Stimulated activated CD8-positive, alpha-beta memory T cell treated with anti-CD3 and anti-CD28 coated beads, Interleukin-2, amount 100 ng/mL, for 1 hour (primary cell): ENCODE data around the gene FH.

Source experiments
- DNase-seq, 2 donors: peaks; one replicate each; pipeline ENCODE4 v3.0.0-alpha.2; 2020; ENCODE audit warnings: low read depth in 2 of 2

Gene FH

DNA sequence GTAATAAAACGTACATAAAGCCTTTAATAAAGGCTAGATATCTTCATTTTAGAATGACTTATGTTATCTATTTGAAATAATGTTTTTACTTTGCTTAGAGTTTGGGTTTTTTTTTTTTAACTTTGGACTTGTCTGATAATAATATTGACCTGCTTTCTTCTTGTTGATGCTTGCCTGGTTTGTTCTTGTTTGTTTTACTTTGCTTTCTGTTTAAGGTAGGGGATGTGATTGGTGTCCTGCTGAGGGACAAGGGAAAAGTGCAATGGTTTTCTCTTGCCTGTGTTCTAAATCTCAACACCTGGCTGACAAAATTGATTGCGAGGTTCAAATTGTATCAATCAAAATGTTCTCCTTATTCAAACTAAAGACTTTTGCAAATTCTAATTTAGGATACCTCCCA, 2.2 kb upstream of the FH start:
- no peak for DNase-seq

DNA sequence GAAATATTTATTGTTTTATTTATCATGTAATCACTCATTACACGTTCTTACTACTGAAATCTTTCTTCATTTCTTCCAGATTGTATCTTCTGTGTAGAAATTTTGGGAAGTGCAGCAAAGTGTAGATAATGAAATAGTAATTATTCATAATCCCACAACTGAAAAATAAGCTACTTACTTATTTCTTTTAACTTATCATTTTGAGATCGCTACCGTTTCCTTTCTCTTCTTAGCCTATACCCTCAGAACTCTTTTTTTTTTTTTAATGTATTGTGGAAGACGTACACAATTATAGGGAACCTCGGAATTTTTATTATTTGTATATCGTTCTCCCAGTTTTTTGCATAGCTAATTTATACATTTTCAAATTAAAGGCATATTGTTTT, 518 bp upstream of the FH start:
- no peak for DNase-seq

DNA sequence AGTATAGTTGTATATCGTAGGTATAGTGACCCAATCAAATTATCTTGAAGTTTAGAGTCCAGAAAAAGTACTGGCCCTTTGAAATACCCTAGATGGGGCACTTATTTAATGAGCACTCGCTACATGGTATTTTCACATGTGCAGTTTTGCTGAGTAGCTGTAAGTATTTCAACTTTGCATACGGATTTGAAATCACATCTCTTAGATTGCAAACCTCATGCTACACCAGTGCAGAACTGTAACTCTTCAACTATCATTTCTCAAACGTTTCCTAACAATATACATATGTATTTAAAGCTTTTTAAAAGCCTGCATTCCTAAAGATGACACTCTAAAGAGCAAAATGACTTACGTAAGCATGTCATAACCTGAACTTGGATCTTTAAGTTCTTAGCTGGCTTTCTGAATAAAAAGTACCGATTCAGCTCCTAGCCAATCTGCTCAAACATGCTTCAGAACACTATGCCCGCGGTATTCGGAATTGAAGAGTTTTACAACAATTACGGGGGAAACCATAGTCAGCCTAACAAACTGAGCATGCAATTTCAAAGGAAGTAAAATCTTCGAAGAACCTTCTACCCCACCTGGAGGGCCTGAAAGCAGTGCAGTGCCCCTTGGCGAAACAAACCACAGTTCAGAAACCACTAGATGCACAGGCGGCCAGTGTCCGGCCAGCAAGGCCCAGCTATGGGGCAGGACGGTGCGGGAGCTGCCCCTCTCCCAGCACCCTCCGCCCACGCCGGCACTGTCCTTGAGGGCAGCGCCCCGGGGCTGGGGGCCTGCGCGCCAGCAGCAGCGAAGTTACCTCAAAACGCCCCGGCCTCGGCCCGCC, 863 bp downstream of the FH start:
- peak in 1 of 2 donors; percentile 1 for DNase-seq

DNA sequence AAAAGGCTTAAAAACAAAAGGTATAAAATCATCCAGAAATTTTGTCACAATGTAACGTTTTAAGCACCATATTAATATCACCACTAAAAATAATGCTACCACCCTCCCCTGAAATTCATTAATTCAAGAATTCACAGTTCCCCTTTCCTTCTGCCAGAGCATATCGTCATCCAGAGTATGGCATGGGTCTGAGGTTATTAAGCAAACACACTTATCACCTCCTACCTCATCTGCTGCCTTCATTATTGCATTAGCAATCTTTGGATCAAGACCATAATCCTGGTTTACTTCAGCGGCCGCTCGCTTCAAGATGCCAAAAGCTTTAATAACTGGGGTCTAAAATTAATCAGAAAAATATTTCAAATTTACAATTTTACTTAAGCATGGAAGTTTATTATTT, 6.2 kb downstream of the FH start:
- DNase-seq: no peak

DNA sequence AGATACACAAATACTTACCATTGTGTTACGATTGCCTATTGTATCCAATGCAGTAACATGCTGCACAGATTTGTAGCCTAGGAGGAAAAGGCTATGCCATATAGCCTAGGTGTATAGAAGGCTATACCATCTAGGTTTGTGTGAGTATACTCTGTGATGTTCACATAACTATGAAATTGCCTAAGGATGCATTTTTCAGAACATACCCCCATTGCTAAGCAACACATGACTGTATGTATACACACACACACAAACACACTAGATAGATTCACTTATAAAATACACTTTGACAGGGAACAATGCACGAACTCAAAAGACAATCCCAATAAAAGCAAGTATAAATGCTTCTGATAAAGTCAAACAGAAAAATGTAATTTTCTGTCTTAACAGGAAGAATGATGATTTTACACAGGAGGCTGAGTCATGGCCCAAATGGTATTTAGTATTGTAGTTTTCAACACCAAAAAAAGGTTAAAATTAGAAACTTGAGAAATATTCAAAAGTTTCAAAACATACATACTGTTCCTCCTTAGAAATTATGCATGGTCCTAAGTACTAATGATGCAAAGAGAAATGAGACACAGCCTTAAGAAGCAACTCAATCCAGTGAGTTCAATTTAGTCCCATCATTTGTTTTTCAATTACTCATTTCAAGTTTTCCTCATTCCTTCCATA, 12.2 kb downstream of the FH start:
- DNase-seq: no peak

DNA sequence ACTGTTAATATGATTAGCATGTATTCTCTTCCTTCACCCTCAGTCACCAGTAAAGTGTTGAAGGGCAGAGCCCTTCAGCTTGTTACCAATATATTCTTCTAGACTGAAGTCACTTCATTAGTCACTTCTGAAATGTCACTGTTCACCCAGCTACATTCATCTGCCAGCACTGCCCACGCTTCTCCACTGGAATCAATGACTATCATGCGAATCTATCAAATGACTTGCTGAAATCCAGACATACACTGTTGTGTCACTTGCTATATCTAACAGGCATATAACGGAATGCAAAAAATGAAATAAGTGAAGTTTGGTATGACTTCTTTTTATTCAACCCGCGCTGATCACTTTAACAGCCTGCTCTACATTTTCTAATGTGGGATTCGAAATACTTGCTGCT, 16.1 kb downstream of the FH start:
- no peak for DNase-seq

DNA sequence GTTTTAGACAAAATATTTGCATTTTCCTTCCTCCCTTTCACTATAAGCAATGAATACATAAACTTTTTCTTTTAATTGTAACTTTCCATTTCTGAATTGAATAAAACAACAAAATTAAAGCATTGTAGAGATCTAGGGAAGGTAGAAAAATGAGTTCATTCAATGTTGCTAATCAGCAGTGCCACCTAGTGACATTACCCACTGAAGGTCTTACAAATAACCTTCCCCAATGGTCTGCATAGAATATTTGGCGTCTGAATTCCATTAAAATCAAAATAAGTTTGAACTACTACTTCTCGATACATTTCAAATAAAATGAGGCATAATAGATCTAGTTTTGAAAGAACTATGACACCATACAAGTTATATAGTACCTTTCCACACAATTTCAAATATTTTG, 19.6 kb downstream of the FH start:
- DNase-seq: no peak

DNA sequence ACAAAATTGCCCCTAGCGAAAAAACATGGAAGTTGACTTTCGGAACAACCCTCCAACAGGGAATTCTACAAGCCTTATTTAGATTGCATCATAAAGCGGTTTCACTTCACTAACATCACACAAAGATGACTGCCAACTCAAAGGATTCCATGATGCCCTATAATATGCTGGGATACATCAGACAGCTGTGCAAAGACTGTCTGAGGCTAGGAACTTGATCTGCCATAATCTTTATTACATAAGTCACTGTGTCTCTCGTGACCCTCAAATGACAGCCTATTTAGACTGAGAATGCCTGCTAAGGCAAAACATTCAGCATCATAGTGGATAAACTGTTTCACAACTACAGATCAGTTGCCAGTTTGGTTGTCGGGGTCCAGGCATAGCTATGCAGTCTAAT, 23.8 kb downstream of the FH start:
- DNase-seq: no peak

DNA sequence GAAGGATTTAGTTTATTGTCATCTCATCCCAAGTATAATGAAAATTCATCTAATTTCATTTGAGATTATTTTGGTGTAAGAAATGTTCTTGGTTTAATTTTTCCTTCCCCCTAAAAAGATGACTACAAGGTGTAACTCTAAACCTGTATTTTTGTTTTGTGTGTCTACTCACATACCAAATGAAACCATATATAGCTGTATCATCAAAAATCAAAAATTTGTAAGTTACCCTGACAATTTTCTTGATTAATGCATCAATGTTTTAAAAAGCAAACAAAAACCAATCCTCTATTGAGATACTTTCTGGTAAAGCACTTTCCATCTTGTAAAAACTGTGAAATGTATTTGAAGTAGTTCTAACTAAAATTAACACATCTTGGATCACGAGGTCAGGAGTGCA, 30.8 kb downstream of the FH start:
- no peak for DNase-seq

DNA sequence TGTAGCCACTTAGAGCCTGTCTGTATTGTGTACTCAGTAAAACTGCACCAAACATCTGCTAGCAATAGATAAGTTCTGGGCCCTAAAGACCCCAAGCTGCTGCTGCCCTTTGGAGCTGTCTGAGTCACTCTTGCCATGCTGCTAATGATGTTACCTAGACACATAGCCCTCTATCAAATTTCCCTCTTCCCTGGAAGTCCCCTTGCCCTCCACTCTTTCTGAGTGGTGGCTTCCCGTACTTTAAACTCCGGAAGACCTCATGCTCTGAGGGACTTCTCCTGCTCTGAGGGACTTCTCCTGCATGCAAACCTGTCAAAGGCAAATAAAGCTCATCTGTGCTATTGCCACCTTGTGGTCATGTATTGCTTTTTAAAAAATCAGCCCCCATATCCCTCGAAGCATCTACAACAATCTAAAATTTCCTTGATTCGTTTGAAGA, 34.0 kb downstream of the FH start:
- DNase-seq: no peak

DNA sequence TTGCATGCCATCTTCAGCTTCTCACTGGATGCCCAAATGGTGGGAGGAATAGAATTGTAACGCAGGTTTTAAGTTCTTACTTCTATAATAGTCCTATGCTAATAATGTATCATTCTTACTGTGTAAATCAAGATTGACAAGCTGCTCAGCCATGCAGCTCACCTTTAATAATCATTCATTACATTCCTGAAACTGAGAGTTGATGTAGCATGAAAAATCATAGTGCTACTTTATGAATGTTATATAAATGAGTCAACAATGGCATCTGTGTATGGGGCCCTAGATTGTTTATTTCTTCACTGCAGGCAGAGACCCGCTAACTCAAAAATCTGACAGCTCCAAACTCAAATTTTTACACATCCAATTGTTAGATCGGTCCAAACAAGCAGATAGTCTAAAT, 34.4 kb downstream of the FH start:
- no peak for DNase-seq

DNA sequence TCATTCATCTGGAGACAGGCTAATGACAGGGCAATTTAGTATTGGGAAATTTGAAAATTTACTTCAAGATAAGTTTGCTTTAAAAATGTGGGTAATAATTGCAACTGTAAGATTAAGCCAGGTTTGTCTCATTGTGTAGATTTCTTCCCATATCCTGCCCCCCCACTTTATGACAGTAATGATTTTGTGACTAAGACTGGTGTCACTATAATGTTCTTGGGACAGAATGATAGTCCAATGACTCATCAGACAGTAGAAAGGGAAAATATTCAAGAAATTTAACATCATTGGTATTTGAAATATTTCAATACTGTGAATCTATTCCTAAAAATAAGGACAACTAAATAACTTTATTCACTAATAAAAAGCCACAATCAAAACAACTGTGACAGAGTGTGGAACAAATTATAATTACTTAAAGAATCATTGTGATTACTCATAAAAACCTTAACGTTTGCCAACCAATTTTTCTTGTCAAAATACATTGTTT, 36.7 kb downstream of the FH start:
- no peak for DNase-seq

DNA sequence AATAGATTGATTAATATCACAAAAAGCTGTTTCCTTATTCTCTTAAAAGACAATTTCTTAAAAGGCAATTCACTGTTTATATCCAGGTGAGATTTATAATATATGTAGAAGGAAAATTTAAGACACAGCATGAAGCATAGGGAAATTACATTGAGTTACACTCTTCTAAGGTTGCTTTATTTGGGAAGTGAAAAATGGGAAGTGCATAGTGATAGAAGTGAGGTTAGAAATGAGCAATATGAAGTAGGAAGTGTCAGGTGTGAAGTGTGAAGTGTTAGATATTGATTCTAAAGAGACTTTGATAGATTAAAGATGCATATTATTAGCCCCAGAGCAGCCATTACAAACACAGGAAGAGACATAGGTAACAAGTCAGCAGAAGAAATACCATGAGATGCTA, 40.3 kb downstream of the FH start:
- DNase-seq: no peak

DNA sequence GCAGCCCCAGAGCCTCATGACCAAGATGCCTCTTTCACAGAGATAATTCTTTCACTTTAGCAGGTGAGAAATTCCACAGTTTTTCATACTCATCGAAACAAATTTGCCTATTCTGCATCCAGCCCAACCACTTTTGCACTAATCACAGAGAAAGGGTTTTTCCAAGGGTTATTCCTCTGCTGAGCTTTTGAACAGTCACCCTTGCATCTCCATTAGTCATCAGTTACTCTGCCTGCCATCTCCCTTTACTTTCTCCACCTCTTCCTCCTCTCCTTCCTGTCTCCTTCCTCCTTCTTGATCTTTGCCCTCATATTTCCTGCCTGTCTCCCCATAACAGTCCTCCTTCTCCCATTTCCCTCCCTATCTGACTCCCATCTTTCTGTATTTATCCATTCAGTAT, 43.9 kb downstream of the FH start:
- DNase-seq: no peak

DNA sequence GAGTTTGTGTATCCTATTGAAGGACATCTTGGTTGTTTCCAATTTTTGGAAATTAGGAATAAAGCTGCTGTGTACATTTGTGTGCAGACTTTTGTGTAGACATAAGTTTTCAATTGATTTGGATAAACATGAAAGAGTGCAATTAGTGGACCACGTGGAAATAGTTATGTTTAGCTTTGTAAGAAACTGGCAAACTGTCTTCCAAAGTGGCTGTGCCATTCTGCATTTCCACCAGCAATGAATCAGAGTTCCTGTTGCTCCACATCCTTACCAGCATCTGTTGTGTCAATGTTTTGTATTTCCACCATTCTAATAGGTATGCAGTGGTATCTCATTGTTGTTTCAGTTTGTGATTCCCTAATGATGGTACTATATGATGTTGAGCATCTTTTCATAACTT, 46.5 kb downstream of the FH start:
- DNase-seq: no peak

DNA sequence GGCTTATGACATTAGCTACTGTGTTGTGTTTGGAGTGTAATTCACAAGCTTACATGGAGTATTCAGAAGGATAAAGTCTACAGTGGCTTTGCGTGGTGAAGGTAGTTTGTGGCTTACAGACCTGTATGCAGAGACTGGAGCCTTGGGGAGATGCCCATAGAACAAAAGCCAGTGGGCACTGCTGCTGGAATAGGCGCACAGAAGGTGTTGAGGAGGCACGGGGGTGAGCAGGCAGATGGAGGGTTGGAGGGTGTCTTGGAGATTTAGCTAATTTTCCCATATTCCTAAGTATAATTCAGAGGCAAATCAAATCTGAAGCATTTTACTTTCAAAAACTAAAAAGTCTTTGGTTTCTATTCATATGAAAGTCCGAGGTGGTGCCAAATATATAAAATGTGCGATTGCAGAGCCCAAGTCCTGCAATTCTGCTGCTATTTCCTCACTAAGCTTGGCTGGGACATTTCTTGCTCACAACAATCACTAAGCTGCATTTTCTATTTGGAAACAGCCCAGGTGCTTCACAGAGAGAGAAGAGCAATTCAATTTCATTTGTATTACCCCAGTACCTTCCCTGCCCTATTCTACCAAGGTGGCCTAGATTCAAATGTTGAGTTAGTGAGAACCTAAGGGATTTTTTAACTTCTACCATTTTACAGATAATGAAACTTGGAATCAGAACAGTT, 48.5 kb downstream of the FH start:
- no peak for DNase-seq

DNA sequence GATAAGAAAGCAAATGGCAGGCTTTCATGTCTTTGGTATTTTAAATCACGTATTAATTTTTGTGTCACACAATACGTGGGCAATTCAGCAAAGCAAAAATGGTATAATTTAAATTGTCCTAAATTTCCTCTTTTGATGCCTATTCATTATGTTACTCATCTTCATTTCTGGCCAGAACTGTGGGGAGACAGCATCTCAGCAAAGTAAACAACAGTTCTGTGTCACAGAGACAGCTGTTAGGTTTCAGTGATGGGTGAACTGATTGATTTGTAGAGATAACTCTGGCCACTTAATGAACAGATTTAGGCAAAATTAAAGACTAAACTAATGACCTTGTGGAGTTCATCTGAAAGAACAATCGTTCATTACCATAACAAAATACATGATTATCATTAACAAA, 49.2 kb downstream of the FH start:
- DNase-seq: no peak

DNA sequence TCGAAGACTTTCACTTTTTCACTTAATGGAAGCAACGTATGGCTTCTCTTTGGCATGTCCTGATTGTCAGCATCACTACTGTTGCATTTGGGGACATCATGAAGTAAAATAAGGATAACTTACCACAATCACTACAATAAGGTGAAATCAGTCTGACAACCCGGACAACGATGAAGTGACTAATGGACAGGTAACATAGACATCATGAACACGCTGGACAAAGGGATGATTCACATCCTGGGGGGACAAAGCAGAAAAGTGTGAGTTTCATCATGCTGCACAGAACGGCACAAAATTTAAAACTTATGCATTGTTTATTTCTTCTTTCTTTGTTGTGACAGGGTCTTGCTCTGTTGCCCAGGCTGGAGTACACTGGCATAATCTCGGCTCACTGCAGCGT, 53.9 kb downstream of the FH start:
- DNase-seq: no peak

DNA sequence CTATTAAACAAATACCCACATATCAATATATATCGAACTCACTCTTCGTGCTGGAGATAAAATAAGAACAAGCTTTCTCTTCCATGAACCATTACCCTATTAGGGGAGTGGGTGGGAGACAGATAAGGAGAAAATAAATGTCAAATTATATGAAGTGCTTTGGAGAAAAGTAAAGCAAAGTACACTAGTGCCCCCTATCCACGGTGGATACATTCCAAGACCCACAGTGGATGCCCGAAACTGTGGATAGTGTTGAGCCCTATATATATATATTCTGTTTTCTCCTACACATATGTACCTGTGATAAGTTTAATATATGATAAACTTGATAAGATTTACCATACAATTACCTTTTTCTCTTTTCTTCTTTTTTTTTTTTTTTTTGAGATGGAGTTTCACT, 54.6 kb downstream of the FH start:
- DNase-seq: no peak

DNA sequence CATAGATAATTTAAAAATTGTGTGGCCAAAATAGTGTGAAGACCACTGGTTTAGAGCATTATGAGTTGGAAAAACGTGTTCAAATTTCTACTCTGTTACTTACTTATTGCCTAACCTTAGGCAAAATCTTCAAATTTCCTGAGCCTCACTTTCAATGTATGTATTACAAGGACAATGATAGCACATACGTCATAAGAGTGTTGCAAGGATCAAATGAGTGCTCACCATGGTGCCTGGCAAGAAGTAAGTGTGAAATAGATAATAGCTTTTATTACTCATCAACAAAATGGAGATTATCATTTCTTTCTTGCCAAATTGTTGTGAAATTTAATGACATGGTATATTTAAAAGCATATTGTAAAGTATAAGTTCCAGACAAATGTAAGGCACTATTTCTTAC, 57.2 kb downstream of the FH start:
- DNase-seq: no peak

DNA sequence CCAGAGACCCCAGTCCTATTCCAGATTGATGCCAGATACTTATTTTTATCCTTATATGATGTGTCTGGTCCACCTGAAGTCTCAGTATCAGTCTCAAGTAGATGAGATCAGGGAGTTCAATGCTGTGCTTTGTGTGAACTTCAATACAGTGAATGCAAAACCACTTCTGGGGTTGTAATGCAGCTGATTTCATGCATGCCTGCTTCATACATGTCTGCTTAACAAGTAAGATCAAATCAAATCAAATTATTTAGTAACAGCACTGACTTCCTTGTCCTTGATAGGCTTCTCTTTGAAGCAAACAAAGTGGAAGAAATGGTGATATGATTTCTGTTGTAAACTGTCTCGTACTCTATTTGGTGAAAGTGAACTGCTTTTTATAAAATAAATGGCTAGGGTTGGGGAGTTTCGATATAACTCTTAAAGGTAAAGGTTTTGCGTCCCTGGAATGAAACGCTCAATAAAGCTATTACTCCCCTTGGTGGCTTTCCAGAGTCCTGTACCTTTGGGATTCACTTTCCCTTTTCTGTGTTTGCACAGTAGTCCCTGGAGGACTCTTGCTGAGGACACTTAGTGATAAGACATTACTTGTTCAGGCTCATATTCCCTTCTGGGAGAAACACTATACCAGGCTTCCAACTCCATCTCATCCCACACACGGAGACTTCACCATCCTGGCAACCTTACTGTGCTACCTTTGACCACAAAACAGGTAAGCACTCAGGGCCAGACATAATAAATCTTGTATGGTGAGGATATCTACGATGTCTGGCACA, 59.3 kb downstream of the FH start:
- no peak for DNase-seq

DNA sequence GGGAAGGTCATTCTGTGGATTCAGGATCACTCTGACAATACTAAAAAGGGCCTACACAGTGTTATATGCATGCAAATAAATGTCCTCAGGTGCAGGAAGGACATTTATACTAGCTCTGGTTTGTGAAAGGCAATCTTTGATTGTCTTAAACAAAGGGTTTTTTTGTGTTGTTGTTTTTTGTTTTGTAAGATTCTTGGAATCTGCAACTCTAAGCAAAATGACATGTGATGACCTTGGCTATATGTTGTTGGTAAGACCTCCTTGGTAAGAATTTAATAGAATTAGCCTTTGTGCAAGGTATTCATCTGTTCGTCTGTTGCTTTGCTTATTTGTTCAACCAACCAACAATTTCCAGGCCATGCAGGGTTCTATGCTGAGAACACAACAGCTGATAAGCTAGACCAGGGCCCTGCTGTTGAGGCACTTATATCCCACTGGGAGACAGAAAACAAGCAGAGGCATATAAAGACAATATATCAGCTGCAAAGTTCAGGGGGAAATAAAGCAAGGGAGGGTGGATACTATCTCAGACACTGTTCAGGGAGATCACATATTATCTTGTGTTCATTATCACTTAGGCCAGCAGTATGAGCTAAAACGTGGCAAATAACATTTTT, 60.3 kb downstream of the FH start:
- DNase-seq: no peak
